Measurements from ENCODE around the gene RNF111.

GRCh38 chr15:59017449-59017848 lies 30.0 kb downstream of the RNF111 start:
- TF ChIP-seq CTCF (IDR thresholded peaks at IDR 0.05; ENCODE audit: poor library complexity, severe bottlenecking), result no peak
- no peak for TF ChIP-seq POLR2AphosphoS5 (IDR thresholded peaks at IDR 0.05)
- TF ChIP-seq EP300 (conservative IDR thresholded peaks at IDR 0.05; ENCODE audit: poor library complexity, severe bottlenecking), result no peak
- TF ChIP-seq EZH2 (IDR thresholded peaks at IDR 0.05; ENCODE audit: borderline replicate concordance, insufficient read depth, low read length, poor library complexity, severe bottlenecking), result no peak
- TF ChIP-seq RAD21 (conservative IDR thresholded peaks at IDR 0.05), result no peak
- no peak for TF ChIP-seq REST (IDR thresholded peaks at IDR 0.05; ENCODE audit: borderline replicate concordance)
- TF ChIP-seq MXI1 (conservative IDR thresholded peaks at IDR 0.05; ENCODE audit: poor library complexity, severe bottlenecking), result no peak
- no peak for TF ChIP-seq SMC3 (conservative IDR thresholded peaks at IDR 0.05; ENCODE audit: poor library complexity)
- no peak for TF ChIP-seq TAF1 (IDR thresholded peaks at IDR 0.05; ENCODE audit: low read depth)
